Hepatocyte (in vitro differentiated cells): ENCODE results near the gene SEMA3D. TPM values are rescaled to one million over a fixed set of nuclear protein-coding genes. Genes with fewer than 3 reads are reported as not detected.

ENCODE experiments used
- DNase-seq: peaks from one replicate; pipeline ENCODE4 v3.0.0-alpha.2; 2016; ENCODE audit warnings: low spot score
- H2AFZ ChIP-seq: fragments of 200-600 bp; sonication (generic); 2 replicates; pipeline ENCODE4 v1.6.0; 2016; ENCODE audit warnings: antibody characterized with exemption, mild to moderate bottlenecking
- H3K27ac ChIP-seq: fragments of 200-600 bp; sonication (generic); 2 replicates; pipeline ENCODE4 v1.5.1; 2016; ENCODE audit warnings: mild to moderate bottlenecking
- H3K27me3 ChIP-seq: fragments of 200-600 bp; sonication (generic); 2 replicates; pipeline ENCODE4 v1.6.1; 2016
- H3K36me3 ChIP-seq: fragments of 200-600 bp; sonication (generic); replicated peaks from 2 replicates; pipeline ENCODE4 v1.5.1; 2016; ENCODE audit warnings: low read depth; ENCODE audit not compliant: insufficient read depth
- H3K4me1 ChIP-seq: fragments of 200-600 bp; sonication (generic); 2 replicates; pipeline ENCODE4 v1.5.1; 2016; ENCODE audit warnings: mild to moderate bottlenecking, moderate library complexity; ENCODE audit not compliant: insufficient read depth
- H3K4me2 ChIP-seq: fragments of 200-600 bp; sonication (generic); 2 replicates; pipeline ENCODE4 v1.6.0; 2016
- H3K4me3 ChIP-seq: fragments of 200-600 bp; sonication (generic); 2 replicates; pipeline ENCODE4 v1.5.1; 2016; ENCODE audit warnings: mild to moderate bottlenecking
- H3K79me2 ChIP-seq: fragments of 200-600 bp; sonication (generic); 2 replicates; pipeline ENCODE4 v1.6.0; 2017; ENCODE audit warnings: mild to moderate bottlenecking
- H3K9me2 ChIP-seq: fragments of 200-600 bp; sonication (generic); replicated peaks from 2 replicates; pipeline ENCODE4 v1.6.0; 2017; ENCODE audit warnings: mild to moderate bottlenecking; ENCODE audit not compliant: insufficient read depth
- H3K9me3 ChIP-seq: fragments of 200-600 bp; sonication (generic); 2 replicates; pipeline ENCODE4 v1.5.1; 2016; ENCODE audit warnings: low read depth, mild to moderate bottlenecking
- H4K20me1 ChIP-seq: fragments of 200-600 bp; sonication (generic); 2 replicates; pipeline ENCODE4 v1.6.0; 2016; ENCODE audit warnings: mild to moderate bottlenecking; ENCODE audit not compliant: insufficient read depth, poor library complexity, severe bottlenecking
- CTCF ChIP-seq: fragments of 200-600 bp; sonication (generic); IDR thresholded peaks from 2 replicates; pipeline ENCODE4 v1.5.1; 2016; ENCODE audit warnings: antibody characterized with exemption, mild to moderate bottlenecking; ENCODE audit not compliant: poor library complexity
- EZH2 ChIP-seq: fragments of 200-600 bp; sonication (generic); IDR thresholded peaks from 2 replicates; pipeline ENCODE4 v1.6.1; 2016; ENCODE audit warnings: antibody characterized with exemption, mild to moderate bottlenecking, borderline replicate concordance
- EZH2phosphoT487 ChIP-seq: fragments of 200-600 bp; sonication (generic); IDR thresholded peaks from one replicate; pipeline ENCODE4 v1.6.1; 2018; ENCODE audit warnings: antibody characterized with exemption, mild to moderate bottlenecking, low read depth, moderate library complexity; ENCODE audit not compliant: unreplicated experiment, severe bottlenecking
- WGBS: methylation state at CpG from one replicate; pipeline ENCODE4 v1.1.6; 2016; ENCODE audit warnings: low lambda C conversion rate; ENCODE audit errors: missing lambda C conversion rate; 5-methylcytosine and 5-hydroxymethylcytosine counted together
- polyA plus RNA-seq: library from polyadenylated mRNA; unstranded; fragments of >200 nt; fragmentation: Nextera tagmentation; extraction: Ambion mirVana; gene quantifications from 2 replicates; pipeline ENCODE4 v1.2.1, GENCODE V29; 2016
- total RNA-seq: library from RNA; depleted of rRNA; stranded (reverse); fragments of >200 nt; gene quantifications from 2 replicates; pipeline ENCODE4 v1.2.3, GENCODE V29; 2014

SEMA3D gene
- total and polyA plus RNA-seq, 2 experiments from 2014 or later, result 18.7 to 44.9 TPM

DNA sequence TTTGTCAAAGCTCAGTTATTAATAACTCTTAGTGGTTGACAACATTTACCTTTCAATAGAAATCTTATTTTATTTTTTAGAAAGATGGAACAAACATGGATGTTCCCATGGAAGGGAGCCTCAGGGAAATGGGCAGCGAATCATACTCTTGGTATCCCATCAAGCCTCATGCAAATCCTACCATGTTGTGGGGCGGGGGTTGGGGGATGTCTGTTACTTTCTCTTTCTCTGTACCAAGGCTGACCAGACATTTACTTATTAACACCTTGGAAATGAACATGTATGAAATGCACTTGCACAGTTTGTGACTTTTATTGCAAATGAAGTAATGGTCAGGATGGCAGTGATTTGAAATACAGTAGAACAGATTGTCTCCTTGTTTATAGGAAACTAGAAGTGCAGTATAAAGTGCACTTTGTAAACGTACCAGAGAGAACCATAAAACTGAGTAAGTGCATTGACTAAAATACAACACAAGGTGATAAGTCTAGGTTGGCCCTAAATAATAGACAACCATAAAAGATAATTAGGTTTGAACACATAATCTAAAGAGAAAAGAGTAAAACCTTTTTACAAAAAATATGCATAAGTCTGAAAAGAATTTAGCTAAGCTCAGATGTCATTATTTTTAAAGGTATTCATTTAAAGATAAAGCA, 32.4 kb downstream of the SEMA3D start:
- Histone ChIP-seq H3K9me3 (no peaks in the 10 kb centered on the region), H3K4me3 (no peak overlapping the region), H2AFZ (no peak overlapping the region), H3K9me2 (no peaks in the 10 kb centered on the region), H3K27ac (peak overlapping the region; percentile 61), H3K79me2 (peaks cover 4% of the 10 kb centered on the region), H3K36me3 (no peaks in the 10 kb centered on the region), H3K4me2 (peak overlapping the region; percentile 12), H3K27me3 (no peaks in the 10 kb centered on the region), H3K4me1 (no peaks in the 10 kb centered on the region), H4K20me1 (no peaks in the 10 kb centered on the region)
- no peak for TF ChIP-seq EZH2phosphoT487
- no peak for TF ChIP-seq CTCF
- TF ChIP-seq EZH2, result no peak
- WGBS, result 62% methylated on average over 3 of the region's 3 CpGs
- DNase-seq, result peak; percentile 8

- Histone ChIP-seq H3K27me3 (no peaks in the 10 kb centered on the region), H2AFZ (no peak overlapping the region), H3K36me3 (no peaks in the 10 kb centered on the region), H3K4me2 (peak overlapping the region; percentile 12), H3K9me2 (no peaks in the 10 kb centered on the region), H3K27ac (peak overlapping the region; percentile 61), H4K20me1 (no peaks in the 10 kb centered on the region), H3K9me3 (no peaks in the 10 kb centered on the region), H3K4me1 (no peaks in the 10 kb centered on the region), H3K4me3 (no peak overlapping the region), H3K79me2 (no peaks in the 10 kb centered on the region)
- no peak for DNase-seq
- no peak for TF ChIP-seq CTCF
- TF ChIP-seq EZH2, result no peak
- TF ChIP-seq EZH2phosphoT487, result no peak
- 100% methylated on average over 1 of the region's 1 CpG for WGBS
Measured at GRCh38 chr7:85153715-85154114, 33.1 kb downstream of the SEMA3D start.

GRCh38 chr7:85150624-85151023, 36.2 kb downstream of the SEMA3D start:
- no peak for DNase-seq
- H2AFZ ChIP-seq, result no peak overlapping the region
- H3K4me1 ChIP-seq, result no peaks in the 10 kb centered on the region
- H3K27me3 ChIP-seq, result no peaks in the 10 kb centered on the region
- no peaks in the 10 kb centered on the region for H3K9me3 ChIP-seq
- TF ChIP-seq EZH2 (no peak), CTCF (no peak), EZH2phosphoT487 (no peak)
- no peak overlapping the region for H3K4me3 ChIP-seq
- no peaks in the 10 kb centered on the region for H4K20me1 ChIP-seq
- H3K36me3 ChIP-seq, result no peaks in the 10 kb centered on the region
- no peak overlapping the region for H3K4me2 ChIP-seq
- H3K9me2 ChIP-seq, result no peaks in the 10 kb centered on the region
- no peak overlapping the region for H3K27ac ChIP-seq
- 93% methylated on average over 1 of the region's 1 CpG for WGBS
- no peaks in the 10 kb centered on the region for H3K79me2 ChIP-seq
